Liver (tissue), 3 donors: ENCODE results near the gene PDZD2.

Experiments used
- EGR1 ChIP-seq, 2 donors: IDR thresholded peaks; 2 replicates each; pipeline ENCODE4 v1.6.1; 2016 to 2018; ENCODE audit warnings: antibody characterized with exemption in 2 of 2, low read depth in 2 of 2
- FOXA1 ChIP-seq: IDR thresholded peaks from 2 replicates; pipeline ENCODE4 v1.6.1; 2016; ENCODE audit warnings: antibody characterized with exemption
- MAX ChIP-seq: IDR thresholded peaks from 2 replicates; pipeline ENCODE4 v1.6.1; 2016; ENCODE audit warnings: antibody characterized with exemption
- RAD21 ChIP-seq, 2 donors: IDR thresholded peaks; 2 replicates each; pipeline ENCODE4 v1.6.1; 2016; ENCODE audit warnings: antibody characterized with exemption in 2 of 2, mild to moderate bottlenecking in 2 of 2
- SP1 ChIP-seq: IDR thresholded peaks from 2 replicates; pipeline ENCODE4 v1.6.1; 2018; ENCODE audit warnings: antibody characterized with exemption, mild to moderate bottlenecking
- TAF1 ChIP-seq: conservative IDR thresholded peaks from 2 replicates; pipeline ENCODE4 v1.6.1; 2016; ENCODE audit warnings: antibody characterized with exemption, mild to moderate bottlenecking
- YY1 ChIP-seq: IDR thresholded peaks from 2 replicates; pipeline ENCODE4 v1.6.1; 2016; ENCODE audit warnings: antibody characterized with exemption, mild to moderate bottlenecking
- TF ChIP-seq, protein P1 (sequence below): fragments of 150-350 bp; IDR thresholded peaks from 2 replicates; pipeline ENCODE4 v1.5.1; 2017; ENCODE audit warnings: improper control_type of control experiment, low read depth, low read length; ENCODE audit not compliant: missing input control
- TF ChIP-seq, protein P2 (sequence below): IDR thresholded peaks from 2 replicates; pipeline ENCODE4 v1.6.1; 2016; ENCODE audit warnings: antibody characterized with exemption
- donor health status: healthy.
- donor health status: healthy.

GRCh38 chr5:31805785-31806400, 167.0 kb downstream of the PDZD2 start:
- TF ChIP-seq, protein P1, sequence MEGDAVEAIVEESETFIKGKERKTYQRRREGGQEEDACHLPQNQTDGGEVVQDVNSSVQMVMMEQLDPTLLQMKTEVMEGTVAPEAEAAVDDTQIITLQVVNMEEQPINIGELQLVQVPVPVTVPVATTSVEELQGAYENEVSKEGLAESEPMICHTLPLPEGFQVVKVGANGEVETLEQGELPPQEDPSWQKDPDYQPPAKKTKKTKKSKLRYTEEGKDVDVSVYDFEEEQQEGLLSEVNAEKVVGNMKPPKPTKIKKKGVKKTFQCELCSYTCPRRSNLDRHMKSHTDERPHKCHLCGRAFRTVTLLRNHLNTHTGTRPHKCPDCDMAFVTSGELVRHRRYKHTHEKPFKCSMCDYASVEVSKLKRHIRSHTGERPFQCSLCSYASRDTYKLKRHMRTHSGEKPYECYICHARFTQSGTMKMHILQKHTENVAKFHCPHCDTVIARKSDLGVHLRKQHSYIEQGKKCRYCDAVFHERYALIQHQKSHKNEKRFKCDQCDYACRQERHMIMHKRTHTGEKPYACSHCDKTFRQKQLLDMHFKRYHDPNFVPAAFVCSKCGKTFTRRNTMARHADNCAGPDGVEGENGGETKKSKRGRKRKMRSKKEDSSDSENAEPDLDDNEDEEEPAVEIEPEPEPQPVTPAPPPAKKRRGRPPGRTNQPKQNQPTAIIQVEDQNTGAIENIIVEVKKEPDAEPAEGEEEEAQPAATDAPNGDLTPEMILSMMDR = no peak
- TF ChIP-seq YY1 = no peak
- no peak for TF ChIP-seq EGR1 (IDR thresholded peaks at IDR 0.05; ENCODE audit: low read depth in 2 of 2)
- TF ChIP-seq RAD21 (IDR thresholded peaks at IDR 0.05) = no peak
- no peak for TF ChIP-seq SP1
- TF ChIP-seq MAX = no peak
- TF ChIP-seq, protein P2, sequence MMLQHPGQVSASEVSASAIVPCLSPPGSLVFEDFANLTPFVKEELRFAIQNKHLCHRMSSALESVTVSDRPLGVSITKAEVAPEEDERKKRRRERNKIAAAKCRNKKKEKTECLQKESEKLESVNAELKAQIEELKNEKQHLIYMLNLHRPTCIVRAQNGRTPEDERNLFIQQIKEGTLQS = no peak
- TF ChIP-seq TAF1 = no peak
- TF ChIP-seq FOXA1 = no peak
